Endothelial cell of umbilical vein (primary cell): Measurements from ENCODE around the gene SHISA7. TPM values are rescaled to one million over a fixed set of nuclear protein-coding genes. Genes with fewer than 3 reads are reported as not detected.

ENCODE experiments used
- BruUV-seq: library from RNA; stranded (reverse); fragments of 400-500 nt; replicated peaks from 2 replicates; lab custom pipeline; 2021; lab: Mats Ljungman, UMichigan
- CTCF ChIA-PET: fragments of 300-600, 350-600 bp; sonication (Branson Sonifier 250); formaldehyde crosslinking; loops from one replicate; lab custom pipeline; 2021; ENCODE audit warnings: antibody characterized with exemption, inconsistent platforms; lab: Charles Lee
- POLR2A ChIA-PET: fragments of 300-600, 350-600 bp; sonication (Branson Sonifier 250); formaldehyde crosslinking; loops from one replicate; lab custom pipeline; 2021; ENCODE audit warnings: antibody characterized with exemption, inconsistent platforms; lab: Charles Lee
- DNase-seq: peaks from one replicate; pipeline ENCODE4 v3.0.0-alpha.2; 2011; ENCODE audit warnings: low read depth, low spot score
- FAIRE-seq: peaks from 2 replicates; lab custom pipeline; 2011; peaks lifted over from hg19 to GRCh38; lab: Jason Lieb, UNC
- H2AFZ ChIP-seq: 2 replicates; pipeline ENCODE4 v1.6.0; 2012; ENCODE audit warnings: low read depth, low read length, control low read depth, inconsistent platforms
- H3K27ac ChIP-seq: 2 replicates; pipeline ENCODE4 v1.5.1; 2011; ENCODE audit warnings: low read depth, mild to moderate bottlenecking, control low read depth, low read length, moderate library complexity; ENCODE audit not compliant: insufficient read depth
- H3K27me3 ChIP-seq, 2 experiments: 2 replicates each; pipeline versions ENCODE4 v1.6.0 to v1.6.1; 2011; ENCODE audit warnings: low read length in 2 of 2, mixed read lengths in 1 of 2; ENCODE audit not compliant: control insufficient read depth in 2 of 2, insufficient read depth in 2 of 2
- H3K36me3 ChIP-seq, 2 experiments: 2 replicates in 1 of 2; 3 replicates in 1 of 2; pipeline ENCODE4 v1.5.1; 2011; ENCODE audit warnings: low read length in 2 of 2, mild to moderate bottlenecking in 1 of 2, moderate library complexity in 1 of 2; ENCODE audit not compliant: control insufficient read depth in 2 of 2, insufficient read depth in 2 of 2; ENCODE audit errors: extremely low read depth in 1 of 2
- H3K4me1 ChIP-seq: 3 replicates; pipeline ENCODE4 v1.5.1; 2011; ENCODE audit warnings: mild to moderate bottlenecking, low read length; ENCODE audit not compliant: control insufficient read depth, insufficient read depth; ENCODE audit errors: extremely low read depth
- H3K4me2 ChIP-seq: 2 replicates; pipeline ENCODE4 v1.6.1; 2011; ENCODE audit warnings: low read length, control low read depth, mixed read lengths; ENCODE audit not compliant: insufficient read depth
- H3K4me3 ChIP-seq, 3 experiments: fragments of 200-600 bp in 1 of 3; sonication (generic), shearing (Covaris generic) in 1 of 3; replicated peaks in 1 of 3; 2 replicates each; pipeline ENCODE4 v1.5.1; 2011 to 2016; ENCODE audit warnings: control low read depth in 3 of 3, low read length in 3 of 3, mild to moderate bottlenecking in 2 of 3, inconsistent platforms in 1 of 3, low read depth in 1 of 3, moderate library complexity in 1 of 3; ENCODE audit not compliant: insufficient read depth in 1 of 3
- H3K79me2 ChIP-seq: 2 replicates; pipeline ENCODE4 v1.6.0; 2012; ENCODE audit warnings: low read length, inconsistent platforms; ENCODE audit not compliant: control insufficient read depth, insufficient read depth
- H3K9ac ChIP-seq: replicated peaks from 2 replicates; pipeline ENCODE3; 2011; ENCODE audit warnings: low read length, control low read depth; ENCODE audit not compliant: insufficient read depth; ENCODE audit errors: extremely low read depth
- H3K9me1 ChIP-seq: replicated peaks from 3 replicates; pipeline ENCODE4 v1.6.0; 2011; ENCODE audit warnings: mild to moderate bottlenecking, low read length; ENCODE audit not compliant: control insufficient read depth, insufficient read depth; ENCODE audit errors: extremely low read depth
- H3K9me3 ChIP-seq: replicated peaks from 2 replicates; pipeline ENCODE4 v1.5.1; 2012; ENCODE audit warnings: low read length, inconsistent platforms; ENCODE audit not compliant: control insufficient read depth, insufficient read depth
- H4K20me1 ChIP-seq: replicated peaks from 2 replicates; pipeline ENCODE3; 2011; ENCODE audit warnings: mild to moderate bottlenecking, low read length; ENCODE audit not compliant: control insufficient read depth, insufficient read depth; ENCODE audit errors: extremely low read depth
- EZH2 ChIP-seq: IDR thresholded peaks from 2 replicates; pipeline ENCODE4 v1.6.1; 2012; ENCODE audit warnings: borderline replicate concordance, low read depth, mild to moderate bottlenecking, moderate library complexity, low read length, inconsistent platforms; ENCODE audit not compliant: severe bottlenecking
- GATA2 ChIP-seq: IDR thresholded peaks from 2 replicates; pipeline ENCODE4 v1.7.0; 2011; ENCODE audit warnings: low read depth, mild to moderate bottlenecking, moderate library complexity, mixed read lengths, low read length; ENCODE audit not compliant: insufficient read length, insufficient read depth
- POLR2AphosphoS5 ChIP-seq: IDR thresholded peaks from 2 replicates; pipeline ENCODE4 v1.6.1; 2012; ENCODE audit warnings: low read depth, mild to moderate bottlenecking, control low read depth, low read length, moderate library complexity; ENCODE audit not compliant: insufficient read depth
- dilution Hi-C: fragments of 300-500 bp; cut with MboI; formaldehyde crosslinking; loops from one replicate; pipeline ENCODE4 v1.15.0; 2019; ENCODE audit warnings: low sequenced_read_pairs; ENCODE audit not compliant: extremely low pct_ligation_motif_present
- intact Hi-C: fragments of 100-400 bp; cut with micrococcal nuclease; formaldehyde crosslinking; loops from one replicate; pipeline ENCODE4 v1.10.0; 2022
- polyA plus RNA-seq, 4 experiments: library from polyadenylated mRNA; depleted of rRNA in 3 of 4; stranded (reverse) in 3 of 4; unstranded in 1 of 4; fragments of >200 nt; gene quantifications; 2 replicates each; pipeline versions ENCODE4 v1.2.1 to v1.2.3, GENCODE V29; 2011 to 2012; ENCODE audit warnings: missing spikeins in 1 of 4
- total RNA-seq: library from RNA; stranded (reverse); gene quantifications from 2 replicates; pipeline ENCODE4 v1.2.3, GENCODE V29; 2021
- TF ChIP-seq, protein P1 (sequence below): IDR thresholded peaks from 2 replicates; pipeline ENCODE4 v1.6.1; 2011; ENCODE audit not compliant: insufficient read depth, insufficient read length
- TF ChIP-seq, protein P2 (sequence below), 2 donors: IDR thresholded peaks; 1 replicate in 1 of 2; 2 replicates in 1 of 2; pipeline ENCODE4 v1.5.1; 2011; ENCODE audit warnings: low read length in 2 of 2, mild to moderate bottlenecking in 2 of 2, moderate library complexity in 2 of 2, control low read depth in 1 of 2, inconsistent platforms in 1 of 2, low read depth in 1 of 2; ENCODE audit not compliant: insufficient read depth in 1 of 2; ENCODE audit errors: extremely low read depth in 1 of 2

Gene SHISA7
- total and polyA plus RNA-seq, 2 donors (not counting 3 experiments of a cell fraction or from before 2014, with no cell fraction given): not detected

DNA sequence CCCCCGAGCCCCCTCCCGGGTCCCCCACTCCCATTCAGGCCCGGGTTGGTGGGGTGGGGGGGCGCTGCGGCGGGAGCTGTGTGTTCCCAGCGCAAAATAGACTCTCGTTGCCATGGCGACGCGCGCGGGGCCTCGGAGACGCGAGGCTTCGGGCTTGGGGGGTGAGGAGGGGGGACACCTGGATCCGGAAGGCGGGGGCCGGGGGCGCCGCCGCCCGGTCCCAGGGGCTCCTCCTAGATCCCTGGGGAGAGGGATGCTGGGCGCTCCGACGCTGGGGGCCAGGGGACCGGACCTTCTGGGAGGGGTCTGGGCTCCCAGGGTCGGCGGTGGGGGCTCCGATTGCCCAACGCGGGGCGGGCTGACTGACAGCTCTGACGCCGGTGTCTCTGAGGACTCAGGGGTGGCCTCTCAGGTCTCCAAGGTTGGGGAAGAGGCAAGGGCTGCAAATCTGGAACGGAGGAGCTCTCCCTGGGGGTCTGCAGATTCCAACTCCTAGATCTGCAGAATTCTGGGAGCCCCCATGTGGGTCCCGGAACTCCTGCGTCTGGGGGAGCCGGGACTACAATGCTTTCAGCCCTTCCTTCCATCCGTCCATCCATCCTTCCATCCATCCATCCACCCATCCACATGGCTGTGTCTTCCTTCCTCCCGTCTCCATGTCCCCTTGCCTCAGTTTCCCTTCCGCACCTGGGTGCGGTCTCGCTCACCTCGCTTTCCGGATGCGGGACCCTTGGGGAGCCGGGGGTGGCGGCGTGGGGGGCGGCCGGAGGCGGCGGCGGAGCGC, 9.1 kb upstream of the SHISA7 start:
- no peaks in the 10 kb centered on the region for H3K79me2 ChIP-seq
- H3K4me3 ChIP-seq: no peak overlapping the region
- H4K20me1 ChIP-seq: no peaks in the 10 kb centered on the region
- H3K9ac ChIP-seq: no peak overlapping the region
- dilution Hi-C loops: no loop called here
- H3K4me1 ChIP-seq: no peaks in the 10 kb centered on the region
- no peaks in the 10 kb centered on the region for H3K9me3 ChIP-seq
- H3K27ac ChIP-seq: no peak overlapping the region
- H3K9me1 ChIP-seq: no peaks in the 10 kb centered on the region
- no peak for DNase-seq
- POLR2A ChIA-PET: no interaction called here
- no TSS peak for BruUV-seq
- H2AFZ ChIP-seq: no peak overlapping the region
- TF ChIP-seq, protein P1, sequence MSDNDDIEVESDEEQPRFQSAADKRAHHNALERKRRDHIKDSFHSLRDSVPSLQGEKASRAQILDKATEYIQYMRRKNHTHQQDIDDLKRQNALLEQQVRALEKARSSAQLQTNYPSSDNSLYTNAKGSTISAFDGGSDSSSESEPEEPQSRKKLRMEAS: no peak
- TF ChIP-seq POLR2AphosphoS5: no peak
- peak; percentile 78 for TF ChIP-seq EZH2
- peaks cover 16 to 21% of the 10 kb centered on the region in 2 experiments for H3K27me3 ChIP-seq
- FAIRE-seq: no peak
- H3K4me2 ChIP-seq: no peak overlapping the region
- peaks cover 0 to 3% of the 10 kb centered on the region in 2 experiments for H3K36me3 ChIP-seq
- intact Hi-C loops: no loop called here
- CTCF ChIA-PET: interaction anchor here (1.2 kb wide), 1 partner anchor 15 kb away, joined by 3 read pairs; no protein-coding TSS in a partner anchor

DNA sequence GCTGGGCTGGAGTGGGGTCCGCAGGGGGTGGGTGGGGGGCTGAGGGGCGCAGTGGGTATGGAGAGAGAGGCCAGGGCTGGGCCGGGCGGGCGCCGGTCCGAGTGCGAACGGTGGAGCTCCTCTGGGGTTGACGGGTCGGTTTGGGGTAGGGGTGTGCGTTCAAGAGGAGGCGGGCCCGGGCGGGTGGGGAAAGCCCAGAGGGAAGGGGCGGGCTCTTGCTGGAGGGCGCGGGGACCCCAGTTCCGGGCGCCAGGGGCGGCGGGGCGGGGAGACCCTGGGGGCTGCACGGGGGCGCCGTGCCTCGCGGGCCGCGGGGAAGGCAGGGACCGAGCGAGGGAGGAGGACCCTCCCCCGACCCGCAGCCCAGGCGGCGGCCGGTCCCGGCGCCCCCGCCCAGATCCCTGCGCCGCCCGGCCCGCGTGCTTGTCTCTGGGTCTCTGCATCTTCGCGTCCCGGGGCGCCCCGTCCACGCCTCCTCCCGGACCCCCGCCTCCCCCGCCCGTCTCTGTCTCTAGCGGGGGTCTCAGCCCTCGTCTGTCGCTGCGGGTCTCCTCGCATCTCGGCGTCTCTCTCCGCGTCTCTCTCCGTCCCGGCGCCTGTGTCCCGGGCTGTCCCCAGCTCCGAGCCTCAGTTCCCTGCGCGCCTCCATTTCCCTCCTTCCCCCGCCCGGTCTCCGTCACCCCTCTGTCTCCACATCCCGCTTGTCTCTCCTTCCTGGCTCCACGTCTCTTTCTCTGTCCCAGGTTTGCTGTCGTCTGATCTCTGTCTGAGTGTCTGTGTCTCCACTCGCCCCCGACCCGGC, 8.3 kb upstream of the SHISA7 start:
- DNase-seq (no peak), FAIRE-seq (no peak)
- Histone ChIP-seq H2AFZ (no peak overlapping the region), H3K27me3 (peaks cover 20 to 21% of the 10 kb centered on the region in 2 experiments), H3K79me2 (no peaks in the 10 kb centered on the region), H4K20me1 (no peaks in the 10 kb centered on the region), H3K9ac (no peak overlapping the region), H3K36me3 (peaks cover 0 to 3% of the 10 kb centered on the region in 2 experiments), H3K4me1 (no peaks in the 10 kb centered on the region), H3K9me1 (no peaks in the 10 kb centered on the region), H3K4me2 (no peak overlapping the region), H3K4me3 (no peak overlapping the region), H3K9me3 (no peaks in the 10 kb centered on the region), H3K27ac (no peak overlapping the region)
- intact Hi-C loops (no loop called here), dilution Hi-C loops (no loop called here)
- no peak for TF ChIP-seq GATA2
- TF ChIP-seq EZH2: peak; percentile 92
- TF ChIP-seq, protein P1: no peak
- TF ChIP-seq, protein P2, sequence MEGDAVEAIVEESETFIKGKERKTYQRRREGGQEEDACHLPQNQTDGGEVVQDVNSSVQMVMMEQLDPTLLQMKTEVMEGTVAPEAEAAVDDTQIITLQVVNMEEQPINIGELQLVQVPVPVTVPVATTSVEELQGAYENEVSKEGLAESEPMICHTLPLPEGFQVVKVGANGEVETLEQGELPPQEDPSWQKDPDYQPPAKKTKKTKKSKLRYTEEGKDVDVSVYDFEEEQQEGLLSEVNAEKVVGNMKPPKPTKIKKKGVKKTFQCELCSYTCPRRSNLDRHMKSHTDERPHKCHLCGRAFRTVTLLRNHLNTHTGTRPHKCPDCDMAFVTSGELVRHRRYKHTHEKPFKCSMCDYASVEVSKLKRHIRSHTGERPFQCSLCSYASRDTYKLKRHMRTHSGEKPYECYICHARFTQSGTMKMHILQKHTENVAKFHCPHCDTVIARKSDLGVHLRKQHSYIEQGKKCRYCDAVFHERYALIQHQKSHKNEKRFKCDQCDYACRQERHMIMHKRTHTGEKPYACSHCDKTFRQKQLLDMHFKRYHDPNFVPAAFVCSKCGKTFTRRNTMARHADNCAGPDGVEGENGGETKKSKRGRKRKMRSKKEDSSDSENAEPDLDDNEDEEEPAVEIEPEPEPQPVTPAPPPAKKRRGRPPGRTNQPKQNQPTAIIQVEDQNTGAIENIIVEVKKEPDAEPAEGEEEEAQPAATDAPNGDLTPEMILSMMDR (IDR thresholded peaks at IDR 0.05; ENCODE audit: extremely low read depth in 1 of 2, insufficient read depth in 1 of 2, low read depth in 1 of 2, low read length in 2 of 2): no peak
- BruUV-seq: no TSS peak
- ChIA-PET CTCF (interaction anchor here (1.2 kb wide), 1 partner anchor 16 kb away, joined by 3 read pairs; no protein-coding TSS in a partner anchor), POLR2A (no interaction called here)
